GM23248 (cell line): ENCODE measurements around the gene JARID2. TPM values are rescaled to one million over a fixed set of nuclear protein-coding genes. Genes with fewer than 3 reads are reported as not detected.

Experiments used
- DNase-seq: peaks from one replicate; pipeline ENCODE4 v3.0.0-alpha.2; 2015
- H2AFZ ChIP-seq: fragments of 200-600 bp; sonication (generic); 2 replicates; pipeline ENCODE4 v1.6.1; 2016; ENCODE audit warnings: antibody characterized with exemption
- H3F3A ChIP-seq: fragments of 200-600 bp; sonication (generic); 2 replicates; pipeline ENCODE4 v1.6.1; 2016; ENCODE audit warnings: mild to moderate bottlenecking, antibody characterized with exemption, mixed run types; ENCODE audit not compliant: insufficient read depth
- H3K27ac ChIP-seq: fragments of 200-600 bp; sonication (generic); 2 replicates; pipeline ENCODE4 v1.5.1; 2016; ENCODE audit warnings: mild to moderate bottlenecking
- H3K27me3 ChIP-seq: fragments of 200-600 bp; sonication (generic); replicated peaks from 2 replicates; pipeline ENCODE4 v1.6.1; 2016; ENCODE audit warnings: mild to moderate bottlenecking; ENCODE audit not compliant: insufficient read depth
- H3K36me3 ChIP-seq: fragments of 200-600 bp; sonication (generic); 2 replicates; pipeline ENCODE4 v1.6.1; 2016; ENCODE audit warnings: low read depth, mild to moderate bottlenecking
- H3K4me1 ChIP-seq: fragments of 200-600 bp; sonication (generic); 2 replicates; pipeline ENCODE4 v1.6.1; 2016; ENCODE audit warnings: mild to moderate bottlenecking; ENCODE audit not compliant: insufficient read depth
- H3K4me2 ChIP-seq: fragments of 200-600 bp; sonication (generic); one replicate; pipeline ENCODE4 v1.6.1; 2016; ENCODE audit warnings: mild to moderate bottlenecking; ENCODE audit not compliant: unreplicated experiment
- H3K4me3 ChIP-seq: fragments of 200-600 bp; sonication (generic); 2 replicates; pipeline ENCODE4 v1.5.1; 2016; ENCODE audit warnings: mild to moderate bottlenecking
- H3K79me2 ChIP-seq: fragments of 200-600 bp; sonication (generic); 2 replicates; pipeline ENCODE4 v1.6.1; 2016; ENCODE audit warnings: mild to moderate bottlenecking; ENCODE audit not compliant: insufficient read depth
- H3K9ac ChIP-seq: fragments of 200-600 bp; sonication (generic); 2 replicates; pipeline ENCODE4 v1.6.1; 2016; ENCODE audit warnings: mild to moderate bottlenecking
- H3K9me2 ChIP-seq: fragments of 200-600 bp; sonication (generic); 2 replicates; pipeline ENCODE4 v1.6.1; 2016; ENCODE audit warnings: mixed run types, mild to moderate bottlenecking, moderate library complexity; ENCODE audit not compliant: insufficient read depth
- H3K9me3 ChIP-seq: fragments of 200-600 bp; sonication (generic); one replicate; pipeline ENCODE4 v1.6.1; 2017; ENCODE audit warnings: low read depth
- H4K20me1 ChIP-seq: fragments of 200-600 bp; sonication (generic); 2 replicates; pipeline ENCODE4 v1.6.0; 2016; ENCODE audit not compliant: insufficient read depth
- EZH2 ChIP-seq: fragments of 200-600 bp; sonication (generic); IDR thresholded peaks from 2 replicates; pipeline ENCODE4 v1.6.1; 2018; ENCODE audit warnings: antibody characterized with exemption, mild to moderate bottlenecking; ENCODE audit not compliant: insufficient read depth, poor library complexity, severe bottlenecking
- EZH2phosphoT487 ChIP-seq: fragments of 200-600 bp; sonication (generic); IDR thresholded peaks from 2 replicates; pipeline ENCODE4 v1.6.1; 2018; ENCODE audit warnings: antibody characterized with exemption, moderate library complexity, mild to moderate bottlenecking, low read depth; ENCODE audit not compliant: insufficient read depth
- WGBS, 2 experiments: methylation state at CpG; one replicate each; pipeline ENCODE4 v1.1.6; 2015 to 2017; ENCODE audit warnings: low lambda C conversion rate in 2 of 2, low coverage in 1 of 2; ENCODE audit errors: missing lambda C conversion rate in 2 of 2; 5-methylcytosine and 5-hydroxymethylcytosine counted together
- in situ Hi-C: fragments of 300-500 bp; cut with MboI; formaldehyde crosslinking; loops from 2 replicates; pipeline ENCODE4 v1.15.0; 2020
- polyA plus RNA-seq: library from polyadenylated mRNA; unstranded; fragments of >200 nt; fragmentation: Nextera tagmentation; extraction: Ambion mirVana; gene quantifications from 2 replicates; pipeline ENCODE4 v1.2.1, GENCODE V29; 2016
- total RNA-seq: library from RNA; depleted of rRNA; stranded (reverse); fragments of >200 nt; shearing (Covaris generic); gene quantifications from 2 replicates; pipeline ENCODE4 v1.2.3, GENCODE V29; 2014

The JARID2 gene
- total and polyA plus RNA-seq, 2 experiments from 2014 or later: 3.9 to 9.3 TPM

GRCh38 chr6:15207923-15208322 lies 37.9 kb upstream of the JARID2 start:
- no peak overlapping the region for H3K4me3 ChIP-seq
- no peaks in the 10 kb centered on the region for H4K20me1 ChIP-seq
- DNase-seq: peak; percentile 70
- peaks cover 28% of the 10 kb centered on the region for H3F3A ChIP-seq
- peaks cover 23% of the 10 kb centered on the region; the same call in 1 of the 2 replicates for H3K4me1 ChIP-seq
- no peak overlapping the region for H3K4me2 ChIP-seq
- TF ChIP-seq EZH2: no peak
- no peak for TF ChIP-seq EZH2phosphoT487
- H3K9me3 ChIP-seq: no peaks in the 10 kb centered on the region
- in situ Hi-C loops: no loop called here
- no peak overlapping the region for H3K9ac ChIP-seq
- no peaks in the 10 kb centered on the region for H3K36me3 ChIP-seq
- no peaks in the 10 kb centered on the region for H3K79me2 ChIP-seq
- H3K27me3 ChIP-seq: no peaks in the 10 kb centered on the region
- WGBS, 2 experiments: 77 to 78% methylated on average over 3 of the region's 3 CpGs
- H3K27ac ChIP-seq: no peak overlapping the region
- no peaks in the 10 kb centered on the region for H3K9me2 ChIP-seq
- 0 out of 2 replicates have a peak overlapping the region, but pooled peaks have one; percentile 42 for H2AFZ ChIP-seq

GRCh38 chr6:15213838-15214400 lies 31.9 kb upstream of the JARID2 start:
- Histone ChIP-seq H3K27ac (no peak overlapping the region), H3K79me2 (no peaks in the 10 kb centered on the region), H4K20me1 (no peaks in the 10 kb centered on the region), H3K9me3 (no peaks in the 10 kb centered on the region), H3K4me1 (no peaks in the 10 kb centered on the region), H3F3A (no peaks in the 10 kb centered on the region), H3K4me2 (no peak overlapping the region), H2AFZ (no peak overlapping the region), H3K9ac (no peak overlapping the region), H3K9me2 (no peaks in the 10 kb centered on the region), H3K27me3 (no peaks in the 10 kb centered on the region), H3K36me3 (no peaks in the 10 kb centered on the region), H3K4me3 (no peak overlapping the region)
- in situ Hi-C loops: no loop called here
- 89 to 91% methylated on average over 7 of the region's 7 CpGs for WGBS, 2 experiments
- TF ChIP-seq EZH2phosphoT487 (no peak), EZH2 (no peak)
- DNase-seq: no peak

- H3K9ac ChIP-seq: no peak overlapping the region
- H3K4me1 ChIP-seq: no peaks in the 10 kb centered on the region
- no peaks in the 10 kb centered on the region for H3K36me3 ChIP-seq
- H3K9me2 ChIP-seq: no peaks in the 10 kb centered on the region
- no peak for DNase-seq
- TF ChIP-seq EZH2phosphoT487 (no peak), EZH2 (no peak)
- H3K79me2 ChIP-seq: no peaks in the 10 kb centered on the region
- no peak overlapping the region for H3K4me3 ChIP-seq
- no peak overlapping the region for H2AFZ ChIP-seq
- H3K27ac ChIP-seq: no peak overlapping the region
- no peak overlapping the region for H3K4me2 ChIP-seq
- H3K9me3 ChIP-seq: no peaks in the 10 kb centered on the region
- H3F3A ChIP-seq: no peaks in the 10 kb centered on the region
- WGBS, 2 experiments: 95 to 96% methylated on average over 18 of the region's 18 CpGs
- H4K20me1 ChIP-seq: no peaks in the 10 kb centered on the region
- no peaks in the 10 kb centered on the region for H3K27me3 ChIP-seq
- in situ Hi-C loops: no loop called here
Observed at GRCh38 chr6:15218401-15218800, 27.5 kb upstream of the JARID2 start.

GRCh38 chr6:15220062-15220461 lies 25.8 kb upstream of the JARID2 start:
- H3K27ac ChIP-seq: no peak overlapping the region
- no peaks in the 10 kb centered on the region for H3K27me3 ChIP-seq
- H3K4me1 ChIP-seq: no peaks in the 10 kb centered on the region
- no peaks in the 10 kb centered on the region for H3K9me3 ChIP-seq
- H3K9ac ChIP-seq: no peak overlapping the region
- in situ Hi-C loops: no loop called here
- H4K20me1 ChIP-seq: no peaks in the 10 kb centered on the region
- H3K79me2 ChIP-seq: no peaks in the 10 kb centered on the region
- no peak overlapping the region for H2AFZ ChIP-seq
- DNase-seq: no peak
- TF ChIP-seq EZH2phosphoT487: no peak
- TF ChIP-seq EZH2: no peak
- H3F3A ChIP-seq: no peaks in the 10 kb centered on the region
- WGBS, 2 experiments: 38 to 64% methylated on average over 1 to 2 of the region's 2 CpGs
- H3K9me2 ChIP-seq: no peaks in the 10 kb centered on the region
- no peak overlapping the region for H3K4me2 ChIP-seq
- no peak overlapping the region for H3K4me3 ChIP-seq
- no peaks in the 10 kb centered on the region for H3K36me3 ChIP-seq
